Activated T-helper 9 cell treated with anti-CD3 and anti-CD28 coated beads, Interleukin-2, amount 50 U/mL, for 16 hours (primary cell): ENCODE results near the gene RNU1-3.

Source experiments
- DNase-seq: peaks from one replicate; pipeline ENCODE4 v3.0.0-alpha.2; 2020; ENCODE audit warnings: low read depth

RNU1-3 gene

GRCh38 chr1:16618719-16619118 is 48.0 kb downstream of the RNU1-3 start:
- no peak for DNase-seq

GRCh38 chr1:16617778-16618580 is 48.8 kb downstream of the RNU1-3 start:
- DNase-seq = no peak

- DNase-seq = no peak
Observed at GRCh38 chr1:16617114-16617631, 49.6 kb downstream of the RNU1-3 start.
